Measurements from ENCODE around the gene TOMM70. TPM values are rescaled to one million over a fixed set of nuclear protein-coding genes. Genes with fewer than 3 reads are reported as not detected.

The TOMM70 gene
- total and polyA plus RNA-seq, 2 of the 13 experiments (the other 11 are each of a cell fraction or from before 2014, with no cell fraction given): 27.0 to 77.2 TPM

DNA sequence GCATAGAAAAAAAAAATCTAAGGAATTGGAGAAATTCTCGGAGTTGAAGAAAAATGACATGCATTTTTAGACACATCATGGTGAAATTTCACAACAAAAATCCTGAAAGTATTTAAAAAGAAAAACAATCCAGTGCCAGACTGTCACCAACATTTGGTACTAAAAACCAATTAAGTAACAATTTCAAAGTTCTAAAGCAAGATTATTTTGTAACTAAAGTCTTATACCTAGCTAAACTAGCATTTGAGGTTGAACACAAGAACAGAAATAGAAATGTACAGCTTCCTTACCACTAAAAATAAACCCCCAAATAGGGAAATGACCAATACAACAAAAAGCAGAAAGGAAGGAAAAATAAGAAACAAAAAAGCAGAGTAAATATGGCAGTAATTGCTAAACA, 11.9 kb downstream of the TOMM70 start:
- H3K4me3 ChIP-seq (replicated peaks in 1 of 3; ENCODE audit: insufficient read depth in 1 of 3, low read depth in 2 of 3, low read length in 3 of 3): no peak overlapping the region
- ATAC-seq: no peak
- no peak overlapping the region for H3K4me2 ChIP-seq (ENCODE audit: low read depth, low read length)
- no peak overlapping the region for H3K9ac ChIP-seq (ENCODE audit: insufficient read depth, low read depth, low read length)
- TF ChIP-seq ZFP1 (CRISPR knock-in tag; IDR thresholded peaks at IDR 0.05) (peak; percentile 99), JUND (CRISPR knock-in tag; IDR thresholded peaks at IDR 0.05) (no peak)
- H3K27me3 ChIP-seq (ENCODE audit: control insufficient read depth in 1 of 2, insufficient read depth in 2 of 2, low read length in 2 of 2): no peaks in the 10 kb centered on the region
- intact Hi-C loops (cut with micrococcal nuclease; ENCODE audit: unreplicated experiment): no loop called here
- H3K27ac ChIP-seq (ENCODE audit: extremely low read length, insufficient read depth, low read length): no peak overlapping the region
- H3K36me3 ChIP-seq (replicated peaks in 1 of 2; ENCODE audit: control insufficient read depth in 1 of 2, insufficient read depth in 2 of 2, low read length in 2 of 2): peaks cover 8 to 30% of the 10 kb centered on the region in 2 experiments
- ChIA-PET CTCF (ENCODE audit: low intra/inter-chr PET ratio, low total read pairs) (no interaction called here), POLR2A (no interaction called here)
- peaks cover 86% of the 10 kb centered on the region for H3K79me2 ChIP-seq (ENCODE audit: insufficient read depth, low read length)
- FAIRE-seq: no peak
- in situ Hi-C loops (cut with HindIII; ENCODE audit: extremely low pct_ligation_motif_present, low pct_unique_long_range_greater_than_20kb): no loop called here
- H3K4me1 ChIP-seq (ENCODE audit: insufficient read depth, low read length): peaks cover 58% of the 10 kb centered on the region
- BruUV-seq (replicated peaks): no TSS peak
- H3K9me3 ChIP-seq (ENCODE audit: low read length): peaks cover 17% of the 10 kb centered on the region
- DNase-seq (ENCODE audit: low spot score): no peak
- peaks cover 2% of the 10 kb centered on the region for H4K20me1 ChIP-seq (ENCODE audit: insufficient read depth, low read length)
- WGBS (ENCODE audit: low lambda C conversion rate): 98% methylated on average over 1 of the region's 1 CpG
- no peak overlapping the region for H2AFZ ChIP-seq (ENCODE audit: low read length)

DNA sequence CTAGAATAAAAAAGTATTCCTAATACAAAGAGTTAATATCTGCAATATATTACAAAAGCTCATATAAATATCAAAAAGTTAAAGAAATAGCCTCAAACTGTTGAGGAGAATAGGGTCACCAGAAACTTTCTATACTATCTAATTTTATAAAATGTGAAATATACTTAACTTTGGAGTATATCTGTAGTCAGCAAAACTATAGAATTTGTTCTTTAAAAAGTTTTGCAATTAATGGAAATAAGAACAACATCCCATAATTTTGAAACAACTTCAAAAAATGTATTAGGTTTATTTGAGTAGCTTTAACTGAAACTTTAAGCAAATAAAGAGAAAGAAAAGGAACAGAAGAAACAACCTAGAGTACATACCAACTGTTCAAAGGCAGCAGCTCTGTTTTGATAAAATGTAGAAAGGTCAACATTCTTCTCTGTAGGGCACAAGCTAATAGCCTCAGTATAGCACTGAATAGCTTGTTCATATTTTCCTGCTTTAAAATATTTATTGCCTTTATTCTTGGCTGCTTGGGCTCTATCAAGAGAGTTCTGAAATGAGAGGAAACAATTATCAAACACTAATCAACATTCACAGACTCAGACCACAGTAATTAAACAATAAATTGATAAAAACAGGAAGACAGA, 14.3 kb downstream of the TOMM70 start:
- Histone ChIP-seq H3K9me3 (ENCODE audit: low read length) (peaks cover 17% of the 10 kb centered on the region), H3K79me2 (ENCODE audit: insufficient read depth, low read length) (peaks cover 61% of the 10 kb centered on the region), H3K9ac (ENCODE audit: insufficient read depth, low read depth, low read length) (no peak overlapping the region), H3K27ac (ENCODE audit: extremely low read length, insufficient read depth, low read length) (peak overlapping the region; percentile 68), H3K4me2 (ENCODE audit: low read depth, low read length) (peak overlapping the region; percentile 31), H4K20me1 (ENCODE audit: insufficient read depth, low read length) (no peaks in the 10 kb centered on the region; the same call in 1 of the 2 replicates), H2AFZ (ENCODE audit: low read length) (no peak overlapping the region), H3K27me3 (ENCODE audit: control insufficient read depth in 1 of 2, insufficient read depth in 2 of 2, low read length in 2 of 2) (no peaks in the 10 kb centered on the region), H3K4me3 (replicated peaks in 1 of 3; ENCODE audit: insufficient read depth in 1 of 3, low read depth in 2 of 3, low read length in 3 of 3) (peak overlapping the region in 1 of 3 experiments; percentile 23; a peak in 3 of 6 replicates), H3K4me1 (ENCODE audit: insufficient read depth, low read length) (peaks cover 37% of the 10 kb centered on the region), H3K36me3 (replicated peaks in 1 of 2; ENCODE audit: control insufficient read depth in 1 of 2, insufficient read depth in 2 of 2, low read length in 2 of 2) (peaks cover 12 to 50% of the 10 kb centered on the region in 2 experiments)
- POLR2A ChIA-PET: interaction anchor here (0.9 to 3.1 kb wide), 5 partner anchors 9 to 126 kb away, joined by 3 to 39 read pairs (median 6); partner anchors contain the start of genes LNP1, TBC1D23 and TOMM70
- FAIRE-seq (no peak), ATAC-seq (peak; percentile 99), DNase-seq (ENCODE audit: low spot score) (peak; percentile 73)
- in situ Hi-C loops (cut with HindIII; ENCODE audit: extremely low pct_ligation_motif_present, low pct_unique_long_range_greater_than_20kb) (no loop called here), intact Hi-C loops (cut with micrococcal nuclease; ENCODE audit: unreplicated experiment) (no loop called here)
- CTCF ChIA-PET (ENCODE audit: low intra/inter-chr PET ratio, low total read pairs): no interaction called here
- BruUV-seq (replicated peaks): no TSS peak
- TF ChIP-seq NKX3-1 (CRISPR knock-in tag; IDR thresholded peaks at IDR 0.05) (no peak), SAP130 (CRISPR knock-in tag; IDR thresholded peaks at IDR 0.05; ENCODE audit: low read depth) (peak; percentile 41), RXRB (CRISPR knock-in tag; IDR thresholded peaks at IDR 0.05; ENCODE audit: borderline replicate concordance) (peak; percentile 47; the same call in 1 of the 2 replicates), CREM (IDR thresholded peaks at IDR 0.05) (peak; percentile 62; the same call in 1 of the 2 replicates), CREM (CRISPR knock-in tag; IDR thresholded peaks at IDR 0.05) (no peak), SOX5 (CRISPR knock-in tag; IDR thresholded peaks at IDR 0.05; ENCODE audit: borderline replicate concordance) (peak; percentile 78), SOX13 (IDR thresholded peaks at IDR 0.05) (no peak), SOX13 (CRISPR knock-in tag; conservative IDR thresholded peaks at IDR 0.05 in 1 of 2, IDR thresholded peaks at IDR 0.05 in 1 of 2) (peak in 1 of 2 experiments; percentile 75; a peak in 2 of 4 replicates), MEF2D (CRISPR knock-in tag; IDR thresholded peaks at IDR 0.05) (no peak), ZNF253 (CRISPR knock-in tag; IDR thresholded peaks at IDR 0.05; ENCODE audit: borderline replicate concordance) (no peak), NR2F1 (CRISPR knock-in tag; IDR thresholded peaks at IDR 0.05) (peak; percentile 31 to 69; a peak in 2 of 4 replicates), SMYD3 (CRISPR knock-in tag; IDR thresholded peaks at IDR 0.05) (0 out of 2 replicates have a peak, but pooled peaks have one; percentile 20), MAFF (IDR thresholded peaks at IDR 0.05; ENCODE audit: low read depth, low read length) (peak; percentile 65; the same call in 1 of the 2 replicates), NCOA2 (CRISPR knock-in tag; IDR thresholded peaks at IDR 0.05) (peak; percentile 65), ISL2 (CRISPR knock-in tag; IDR thresholded peaks at IDR 0.05) (peak; percentile 93), FIP1L1 (IDR thresholded peaks at IDR 0.05; ENCODE audit: borderline replicate concordance, insufficient read depth, low read depth, low read length) (no peak), SP4 (CRISPR knock-in tag; IDR thresholded peaks at IDR 0.05) (no peak)
- TF ChIP-seq, protein P1, sequence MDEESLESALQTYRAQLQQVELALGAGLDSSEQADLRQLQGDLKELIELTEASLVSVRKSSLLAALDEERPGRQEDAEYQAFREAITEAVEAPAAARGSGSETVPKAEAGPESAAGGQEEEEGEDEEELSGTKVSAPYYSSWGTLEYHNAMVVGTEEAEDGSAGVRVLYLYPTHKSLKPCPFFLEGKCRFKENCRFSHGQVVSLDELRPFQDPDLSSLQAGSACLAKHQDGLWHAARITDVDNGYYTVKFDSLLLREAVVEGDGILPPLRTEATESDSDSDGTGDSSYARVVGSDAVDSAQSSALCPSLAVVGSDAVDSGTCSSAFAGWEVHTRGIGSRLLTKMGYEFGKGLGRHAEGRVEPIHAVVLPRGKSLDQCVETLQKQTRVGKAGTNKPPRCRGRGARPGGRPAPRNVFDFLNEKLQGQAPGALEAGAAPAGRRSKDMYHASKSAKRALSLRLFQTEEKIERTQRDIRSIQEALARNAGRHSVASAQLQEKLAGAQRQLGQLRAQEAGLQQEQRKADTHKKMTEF (CRISPR knock-in tag; IDR thresholded peaks at IDR 0.05): peak; percentile 68; the same call in 1 of the 2 replicates
